K562 (cell line): Measurements from ENCODE around the gene TEX14. TPM values are rescaled to one million over a fixed set of nuclear protein-coding genes. Genes with fewer than 3 reads are reported as not detected.

ENCODE experiments used
- ATAC-seq: fragments of 200-7000 bp; cut with Tn5 transposase; 3 replicates; pipeline ENCODE4 v1.9.1; 2020; ENCODE audit warnings: moderate library complexity
- BruUV-seq: library from RNA; stranded (reverse); fragments of 400-500 nt; replicated peaks from 2 replicates; lab custom pipeline; 2021; lab: Mats Ljungman, UMichigan
- CTCF ChIA-PET: fragments of 300-600 bp; formaldehyde crosslinking; extraction: SDS; loops from one replicate; lab custom pipeline; 2021; ENCODE audit warnings: low intra/inter-chr PET ratio; lab: Yijun Ruan, JAX
- POLR2A ChIA-PET: fragments of 300-600, 350-650 bp; sonication (Branson Sonifier 250); formaldehyde crosslinking; extraction: SDS; loops from one replicate; lab custom pipeline; 2021; ENCODE audit warnings: antibody characterized with exemption, inconsistent platforms; lab: Yijun Ruan, JAX
- DNase-seq, 4 experiments: peaks; one replicate each; pipeline versions ENCODE4 v3.0.0 to v3.0.0-alpha.2; 2011 to 2018; ENCODE audit warnings: low spot score in 3 of 4, mixed read lengths in 3 of 4; ENCODE audit errors: extremely low read depth in 1 of 4
- FAIRE-seq: peaks from 2 replicates; lab custom pipeline; 2011; peaks lifted over from hg19 to GRCh38; lab: Jason Lieb, UNC
- H2AFZ ChIP-seq: 2 replicates; pipeline ENCODE4 v1.6.0; 2011; ENCODE audit warnings: low read depth, low read length, control low read depth, inconsistent platforms
- H3K27ac ChIP-seq: fragments of 200-600 bp; 3 replicates; pipeline ENCODE4 v1.8.0; 2011; ENCODE audit warnings: low read depth, mild to moderate bottlenecking, control low read depth, inconsistent platforms, low read length, moderate library complexity, mixed read lengths; ENCODE audit errors: extremely low read depth
- H3K27me3 ChIP-seq, 2 experiments: fragments of 300-600 bp in 1 of 2; 2 replicates in 1 of 2; 3 replicates in 1 of 2; pipeline versions ENCODE4 v1.6.0 to v1.8.0; 2011; ENCODE audit warnings: inconsistent platforms in 2 of 2, low read length in 2 of 2, mild to moderate bottlenecking in 1 of 2, mixed read lengths in 1 of 2, moderate library complexity in 1 of 2; ENCODE audit not compliant: control insufficient read depth in 2 of 2, insufficient read depth in 2 of 2
- H3K36me3 ChIP-seq: fragments of 300-600 bp; 3 replicates; pipeline ENCODE4 v1.8.0; 2011; ENCODE audit warnings: mild to moderate bottlenecking, low read length, inconsistent platforms; ENCODE audit not compliant: control insufficient read depth, insufficient read depth
- H3K4me1 ChIP-seq, 2 experiments: fragments of 200-600 bp in 1 of 2; replicated peaks in 1 of 2; 2 replicates in 1 of 2; 3 replicates in 1 of 2; pipeline versions ENCODE4 v1.5.1 to v1.8.0; 2011; ENCODE audit warnings: inconsistent platforms in 2 of 2, low read length in 2 of 2, mild to moderate bottlenecking in 1 of 2, mixed read lengths in 1 of 2, moderate library complexity in 1 of 2; ENCODE audit not compliant: control insufficient read depth in 2 of 2, insufficient read depth in 2 of 2
- H3K4me2 ChIP-seq: 2 replicates; pipeline ENCODE4 v1.6.1; 2011; ENCODE audit warnings: low read length, control low read depth, inconsistent platforms, mixed read lengths; ENCODE audit not compliant: insufficient read depth
- H3K4me3 ChIP-seq: fragments of 200-600 bp; sonication (generic), shearing (Covaris generic); 2 replicates; pipeline ENCODE4 v1.5.1; 2016; ENCODE audit warnings: control low read depth, inconsistent platforms
- H3K79me2 ChIP-seq: fragments of 200-600 bp; 3 replicates; pipeline ENCODE4 v1.8.0; 2011; ENCODE audit warnings: low read length, inconsistent platforms; ENCODE audit not compliant: control insufficient read depth, insufficient read depth
- H3K9ac ChIP-seq, 2 experiments: 2 replicates each; pipeline versions ENCODE4 v1.6.0 to v1.6.1; 2011; ENCODE audit warnings: low read depth in 2 of 2, low read length in 2 of 2, control low read depth in 1 of 2, inconsistent platforms in 1 of 2, mild to moderate bottlenecking in 1 of 2, mixed read lengths in 1 of 2; ENCODE audit not compliant: insufficient read depth in 1 of 2
- H3K9me1 ChIP-seq: one replicate; pipeline ENCODE4 v1.6.0; 2011; ENCODE audit warnings: inconsistent platforms, mild to moderate bottlenecking, low read length, moderate library complexity; ENCODE audit not compliant: control insufficient read depth, insufficient read depth
- H3K9me3 ChIP-seq: replicated peaks from 2 replicates; pipeline ENCODE4 v1.5.1; 2011; ENCODE audit warnings: low read depth, low read length, inconsistent platforms; ENCODE audit not compliant: control insufficient read depth, insufficient read depth
- H4K20me1 ChIP-seq: replicated peaks from 2 replicates; pipeline ENCODE4 v1.6.1; 2011; ENCODE audit warnings: low read length, inconsistent platforms, mixed read lengths; ENCODE audit not compliant: control insufficient read depth, insufficient read depth
- CBFA2T2 ChIP-seq: fragments of 450-650 bp; conservative IDR thresholded peaks from 2 replicates; pipeline ENCODE4 v1.6.1; 2017; ENCODE audit warnings: mild to moderate bottlenecking
- CSDE1 ChIP-seq, 2 experiments: fragments of 450-650 bp; IDR thresholded peaks; 2 replicates each; pipeline ENCODE4 v1.6.1; 2016; ENCODE audit warnings: mild to moderate bottlenecking in 1 of 2
- FOS ChIP-seq: IDR thresholded peaks from 3 replicates; pipeline ENCODE4 v1.6.1; 2011; ENCODE audit not compliant: insufficient read length; ENCODE audit errors: extremely low read depth
- KDM5B ChIP-seq: fragments of 200-600 bp; sonication (generic); IDR thresholded peaks from 2 replicates; pipeline ENCODE4 v1.6.1; 2012; ENCODE audit warnings: low read depth, mild to moderate bottlenecking, moderate library complexity, low read length, control low read depth, inconsistent platforms; ENCODE audit not compliant: insufficient replicate concordance
- NR3C1 ChIP-seq: sonication (generic); formaldehyde crosslinking; IDR thresholded peaks from 2 replicates; pipeline ENCODE4 v1.8.1; 2022; ENCODE audit warnings: missing genetic modification reagents
- POLR2AphosphoS5 ChIP-seq: IDR thresholded peaks from 2 replicates; pipeline ENCODE4 v1.6.1; 2011; ENCODE audit warnings: mild to moderate bottlenecking, low read depth, low read length, moderate library complexity; ENCODE audit not compliant: control insufficient read depth, insufficient read depth
- SMARCA4 ChIP-seq: fragments of 450-650 bp; IDR thresholded peaks from 2 replicates; pipeline ENCODE4 v1.6.1; 2016
- ZEB2 ChIP-seq: fragments of 450-650 bp; IDR thresholded peaks from 2 replicates; pipeline ENCODE4 v1.6.1; 2016
- ZFX ChIP-seq: sonication (generic); formaldehyde crosslinking; IDR thresholded peaks from 2 replicates; pipeline ENCODE4 v1.8.0; 2022; ENCODE audit warnings: mild to moderate bottlenecking, missing genetic modification reagents, moderate library complexity
- ZNF518B ChIP-seq: fragments of 250-450 bp; sonication (Bioruptor Pico); IDR thresholded peaks from 2 replicates; pipeline ENCODE4 v1.5.0; 2021; ENCODE audit warnings: mild to moderate bottlenecking, moderate library complexity
- WGBS: fragments of 100-300 bp; shearing (Covaris generic); methylation state at CpG from one replicate; pipeline ENCODE4 v1.1.6; 2016; ENCODE audit warnings: low coverage, mixed read lengths; ENCODE audit not compliant: insufficient coverage; ENCODE audit errors: missing lambda C conversion rate; 5-methylcytosine and 5-hydroxymethylcytosine counted together
- in situ Hi-C: fragments of 300-500 bp; cut with MboI; formaldehyde crosslinking; loops from 4 replicates; pipeline ENCODE4 v1.15.0; 2018; ENCODE audit warnings: inconsistent platforms, mixed read lengths
- intact Hi-C: fragments of 100-400 bp; cut with micrococcal nuclease; formaldehyde crosslinking; loops from 2 replicates; pipeline ENCODE4 v1.14.2; 2022
- polyA plus RNA-seq, 8 experiments: library from polyadenylated mRNA; depleted of rRNA in 4 of 8; stranded (reverse) in 5 of 8; unstranded in 3 of 8; fragments of >200 nt; fragmentation: Nextera tagmentation in 2 of 8; fragmentation: Illumina TruSeq in 1 of 8; extraction: Ambion mirVana in 2 of 8; extraction: Trizol in 1 of 8; gene quantifications; 2 replicates each; pipeline versions ENCODE4 v1.2.1 to v1.2.3, GENCODE V29; 2011 to 2014; ENCODE audit warnings: inconsistent platforms in 1 of 8, missing spikeins in 1 of 8
- total RNA-seq, 7 experiments: library from RNA; depleted of rRNA in 6 of 7; stranded (reverse); fragments of >200 nt in 6 of 7; fragmentation: Illumina TruSeq in 2 of 7; extraction: Trizol in 2 of 7; gene quantifications; 2 replicates each; pipeline versions ENCODE4 v1.2.1 to v1.2.3, GENCODE V29; 2011 to 2021; ENCODE audit warnings: low replicate concordance in 1 of 7

TEX14 gene
- total and polyA plus RNA-seq, 9 of the 15 experiments (the other 6 are each of a cell fraction or from before 2014, with no cell fraction given): 0.05 to 0.12 (median 0.09) TPM; not detected in 1

- peak overlapping the region; percentile 97 for H3K4me2 ChIP-seq
- no peak for DNase-seq
- peaks cover 29 to 31% of the 10 kb centered on the region in 2 experiments for H3K4me1 ChIP-seq
- no peaks in the 10 kb centered on the region for H3K27me3 ChIP-seq
- H3K9me3 ChIP-seq: no peaks in the 10 kb centered on the region
- ATAC-seq: no peak
- peaks cover 24% of the 10 kb centered on the region for H3K36me3 ChIP-seq
- CTCF ChIA-PET: no interaction called here
- FAIRE-seq: no peak
- in situ Hi-C loops (no loop called here), intact Hi-C loops (loop anchor here (5.0 kb wide), 1 partner anchor 60 kb away; no protein-coding TSS in a partner anchor)
- no peaks in the 10 kb centered on the region for H3K9me1 ChIP-seq
- 6% methylated on average over 2 of the region's 2 CpGs for WGBS
- BruUV-seq: no TSS peak
- POLR2A ChIA-PET: interaction anchor here (0.6 to 2.9 kb wide), 6 partner anchors 11 to 183 kb away, joined by 3 to 35 read pairs (median 6); no protein-coding TSS in a partner anchor
- TF ChIP-seq KDM5B (peak; percentile 4), ZFX (CRISPR knock-in tag) (0 out of 2 replicates have a peak, but pooled peaks have one; percentile 8), ZEB2 (no peak), CBFA2T2 (no peak)
- H3K4me3 ChIP-seq: peak overlapping the region; percentile 83
- no peaks in the 10 kb centered on the region for H4K20me1 ChIP-seq
- peak overlapping the region; percentile 93; the same call in 1 of the 2 replicates for H2AFZ ChIP-seq
- peak overlapping the region; percentile 86 for H3K27ac ChIP-seq
- H3K9ac ChIP-seq: peak overlapping the region; percentile 92 to 95
- H3K79me2 ChIP-seq: peaks cover 27% of the 10 kb centered on the region
Observed at GRCh38 chr17:58516644-58517377, 175.0 kb downstream of the TEX14 start.

DNA sequence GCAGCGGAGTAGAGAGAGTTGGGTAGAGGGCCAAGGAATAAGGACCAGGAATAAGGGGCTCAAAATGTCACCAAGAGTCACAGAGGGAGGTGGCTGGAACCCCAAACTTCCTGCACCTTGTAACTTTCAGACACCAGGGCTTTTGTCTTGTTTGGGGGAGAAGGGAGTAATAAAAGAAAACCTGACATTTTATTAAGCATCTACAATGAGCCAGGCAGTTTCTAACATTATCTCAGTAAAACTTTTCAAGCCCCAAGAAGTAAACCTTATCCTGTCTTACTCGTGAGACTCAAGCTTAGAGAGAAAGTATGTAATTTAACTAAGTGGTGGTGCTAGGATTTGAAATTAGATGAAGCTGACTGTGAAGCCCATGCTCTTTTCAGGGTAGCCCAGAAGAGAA, 176.6 kb downstream of the TEX14 start:
- H3K27me3 ChIP-seq: no peaks in the 10 kb centered on the region
- DNase-seq (no peak), ATAC-seq (no peak), FAIRE-seq (no peak)
- no TSS peak for BruUV-seq
- no peak overlapping the region for H3K4me3 ChIP-seq
- H4K20me1 ChIP-seq: no peaks in the 10 kb centered on the region
- CTCF ChIA-PET: no interaction called here
- H2AFZ ChIP-seq: no peak overlapping the region
- peaks cover 29 to 31% of the 10 kb centered on the region in 2 experiments for H3K4me1 ChIP-seq
- POLR2A ChIA-PET: interaction anchor here (0.7 to 2.9 kb wide), 12 partner anchors 10 to 273 kb away, joined by 3 to 35 read pairs (median 4); no protein-coding TSS in a partner anchor
- no peak overlapping the region; a peak in 1 of 4 replicates for H3K9ac ChIP-seq
- H3K9me1 ChIP-seq: no peaks in the 10 kb centered on the region
- H3K9me3 ChIP-seq: no peaks in the 10 kb centered on the region
- H3K27ac ChIP-seq: no peak overlapping the region
- no peak overlapping the region for H3K4me2 ChIP-seq
- in situ Hi-C loops: no loop called here
- 48% methylated on average over 2 of the region's 2 CpGs for WGBS
- intact Hi-C loops: loop anchor here (5.0 kb wide), 1 partner anchor 62 kb away; no protein-coding TSS in a partner anchor
- H3K79me2 ChIP-seq: peaks cover 27% of the 10 kb centered on the region
- peaks cover 39% of the 10 kb centered on the region for H3K36me3 ChIP-seq
- TF ChIP-seq CSDE1 (IDR thresholded peaks at IDR 0.05) (no peak), ZNF518B (CRISPR knock-in tag) (no peak), FOS (no peak), SMARCA4 (no peak), POLR2AphosphoS5 (no peak), NR3C1 (CRISPR knock-in tag) (no peak)
